Parathyroid adenoma (tissue), 2 donors: ENCODE data around the gene STT3B.

ENCODE experiments used
- H2AFZ ChIP-seq: fragments of 300-600 bp; sonication (generic); one replicate; pipeline ENCODE4 v1.7.0; 2017; ENCODE audit warnings: antibody characterized with exemption, mild to moderate bottlenecking
- H3K27ac ChIP-seq: fragments of 300-600 bp; sonication (generic); one replicate; pipeline ENCODE4 v1.7.0; 2017
- H3K27me3 ChIP-seq: fragments of 300-600 bp; sonication (generic); one replicate; pipeline ENCODE4 v1.7.0; 2017; ENCODE audit warnings: low read length; ENCODE audit not compliant: control insufficient read depth, insufficient read depth
- H3K36me3 ChIP-seq: fragments of 300-600 bp; sonication (generic); one replicate; pipeline ENCODE4 v1.7.0; 2017; ENCODE audit warnings: low read length; ENCODE audit not compliant: control insufficient read depth, insufficient read depth
- H3K4me1 ChIP-seq: fragments of 300-600 bp; sonication (generic); one replicate; pipeline ENCODE4 v1.7.0; 2017; ENCODE audit warnings: control low read depth
- H3K4me2 ChIP-seq: fragments of 300-600 bp; sonication (generic); one replicate; pipeline ENCODE4 v1.7.0; 2017; ENCODE audit warnings: low read length
- H3K4me3 ChIP-seq: fragments of 300-600 bp; sonication (generic); one replicate; pipeline ENCODE4 v1.7.0; 2017; ENCODE audit warnings: low read depth, low read length
- H3K79me2 ChIP-seq: fragments of 300-600 bp; sonication (generic); one replicate; pipeline ENCODE4 v1.7.0; 2017; ENCODE audit warnings: control low read depth
- H3K9ac ChIP-seq: fragments of 300-600 bp; sonication (generic); one replicate; pipeline ENCODE4 v1.7.0; 2017; ENCODE audit warnings: mild to moderate bottlenecking
- H3K9me3 ChIP-seq: fragments of 300-600 bp; sonication (generic); one replicate; pipeline ENCODE4 v1.7.0; 2017; ENCODE audit warnings: low read length; ENCODE audit not compliant: control insufficient read depth
- TF ChIP-seq, protein P1 (sequence below): fragments of 300-600 bp; sonication (generic); IDR thresholded peaks from one replicate; pipeline ENCODE4 v1.7.0; 2017; ENCODE audit warnings: antibody characterized with exemption, mild to moderate bottlenecking
- donor health status: primary hyperparathyroidism.

Gene STT3B

DNA sequence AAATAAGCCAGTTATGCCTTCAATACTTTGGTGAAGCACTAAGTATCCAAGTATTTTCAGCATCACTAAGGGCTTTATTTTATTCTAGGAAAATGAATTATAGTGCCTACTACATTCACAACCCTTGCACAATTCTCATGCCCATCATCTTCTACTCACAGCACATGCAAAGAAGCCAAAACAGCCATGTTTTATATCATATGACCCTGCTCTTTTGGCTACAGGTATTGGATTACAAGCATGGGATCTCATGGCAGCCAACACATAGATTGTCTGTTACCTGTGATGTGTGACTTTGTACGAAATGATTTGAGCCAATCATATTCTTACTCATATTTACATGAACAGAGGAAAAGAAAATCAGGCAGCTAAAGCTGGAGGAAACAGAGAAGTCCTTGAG, 38.6 kb downstream of the STT3B start:
- TF ChIP-seq, protein P1, sequence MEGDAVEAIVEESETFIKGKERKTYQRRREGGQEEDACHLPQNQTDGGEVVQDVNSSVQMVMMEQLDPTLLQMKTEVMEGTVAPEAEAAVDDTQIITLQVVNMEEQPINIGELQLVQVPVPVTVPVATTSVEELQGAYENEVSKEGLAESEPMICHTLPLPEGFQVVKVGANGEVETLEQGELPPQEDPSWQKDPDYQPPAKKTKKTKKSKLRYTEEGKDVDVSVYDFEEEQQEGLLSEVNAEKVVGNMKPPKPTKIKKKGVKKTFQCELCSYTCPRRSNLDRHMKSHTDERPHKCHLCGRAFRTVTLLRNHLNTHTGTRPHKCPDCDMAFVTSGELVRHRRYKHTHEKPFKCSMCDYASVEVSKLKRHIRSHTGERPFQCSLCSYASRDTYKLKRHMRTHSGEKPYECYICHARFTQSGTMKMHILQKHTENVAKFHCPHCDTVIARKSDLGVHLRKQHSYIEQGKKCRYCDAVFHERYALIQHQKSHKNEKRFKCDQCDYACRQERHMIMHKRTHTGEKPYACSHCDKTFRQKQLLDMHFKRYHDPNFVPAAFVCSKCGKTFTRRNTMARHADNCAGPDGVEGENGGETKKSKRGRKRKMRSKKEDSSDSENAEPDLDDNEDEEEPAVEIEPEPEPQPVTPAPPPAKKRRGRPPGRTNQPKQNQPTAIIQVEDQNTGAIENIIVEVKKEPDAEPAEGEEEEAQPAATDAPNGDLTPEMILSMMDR = no peak

DNA sequence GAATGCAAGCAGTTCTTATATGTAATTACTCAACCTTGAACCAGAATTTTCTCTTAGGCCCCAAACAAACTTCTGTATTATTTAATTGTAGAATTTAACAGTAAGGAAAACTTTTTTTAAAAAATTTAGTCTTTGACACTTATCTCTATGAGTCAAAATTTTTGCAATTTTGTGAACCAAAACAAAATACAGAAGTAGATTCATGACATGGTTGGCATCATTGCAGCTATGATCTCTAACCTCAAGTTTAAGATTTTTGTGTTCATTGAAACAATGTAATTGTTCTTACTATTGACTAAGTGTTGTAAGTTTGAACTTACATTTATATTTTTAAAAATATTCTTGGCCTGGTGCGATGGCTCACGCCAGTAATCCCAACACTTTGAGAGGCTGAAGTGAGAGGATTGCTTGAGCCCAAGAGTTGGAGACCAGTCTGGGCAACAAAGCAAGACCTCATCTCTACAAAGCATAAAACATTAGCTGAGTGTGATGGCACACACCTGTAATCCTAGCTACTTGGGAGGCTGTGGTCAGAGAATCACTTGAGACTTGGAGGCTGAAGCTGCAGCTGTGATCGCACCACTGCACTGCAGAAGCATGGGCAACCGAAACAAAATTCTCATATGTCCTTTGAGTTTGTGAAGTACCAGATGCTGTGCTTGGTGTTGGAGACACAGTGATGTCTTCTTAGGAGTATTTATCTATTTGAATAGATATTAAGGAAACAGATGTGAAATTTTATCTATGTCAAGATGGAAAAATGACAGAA, 39.7 kb downstream of the STT3B start:
- peaks cover 30% of the 10 kb centered on the region for H3K79me2 ChIP-seq
- H3K9me3 ChIP-seq = no peaks in the 10 kb centered on the region
- H3K27ac ChIP-seq = no peak overlapping the region
- H3K4me1 ChIP-seq = peaks cover 12% of the 10 kb centered on the region
- H3K4me2 ChIP-seq = no peak overlapping the region
- H3K36me3 ChIP-seq = no peaks in the 10 kb centered on the region
- H3K9ac ChIP-seq = no peak overlapping the region
- no peak overlapping the region for H3K4me3 ChIP-seq
- H3K27me3 ChIP-seq = no peaks in the 10 kb centered on the region
- TF ChIP-seq, protein P1 = no peak
- H2AFZ ChIP-seq = no peak overlapping the region

More for the DNA sequence above, 38.6 kb downstream of the STT3B start:
- Histone ChIP-seq H3K4me1 (peaks cover 18% of the 10 kb centered on the region), H3K9me3 (no peaks in the 10 kb centered on the region), H3K9ac (no peak overlapping the region), H3K79me2 (peaks cover 37% of the 10 kb centered on the region), H3K4me3 (no peak overlapping the region), H3K27me3 (no peaks in the 10 kb centered on the region), H3K27ac (no peak overlapping the region), H2AFZ (no peak overlapping the region), H3K4me2 (no peak overlapping the region), H3K36me3 (no peaks in the 10 kb centered on the region)

DNA sequence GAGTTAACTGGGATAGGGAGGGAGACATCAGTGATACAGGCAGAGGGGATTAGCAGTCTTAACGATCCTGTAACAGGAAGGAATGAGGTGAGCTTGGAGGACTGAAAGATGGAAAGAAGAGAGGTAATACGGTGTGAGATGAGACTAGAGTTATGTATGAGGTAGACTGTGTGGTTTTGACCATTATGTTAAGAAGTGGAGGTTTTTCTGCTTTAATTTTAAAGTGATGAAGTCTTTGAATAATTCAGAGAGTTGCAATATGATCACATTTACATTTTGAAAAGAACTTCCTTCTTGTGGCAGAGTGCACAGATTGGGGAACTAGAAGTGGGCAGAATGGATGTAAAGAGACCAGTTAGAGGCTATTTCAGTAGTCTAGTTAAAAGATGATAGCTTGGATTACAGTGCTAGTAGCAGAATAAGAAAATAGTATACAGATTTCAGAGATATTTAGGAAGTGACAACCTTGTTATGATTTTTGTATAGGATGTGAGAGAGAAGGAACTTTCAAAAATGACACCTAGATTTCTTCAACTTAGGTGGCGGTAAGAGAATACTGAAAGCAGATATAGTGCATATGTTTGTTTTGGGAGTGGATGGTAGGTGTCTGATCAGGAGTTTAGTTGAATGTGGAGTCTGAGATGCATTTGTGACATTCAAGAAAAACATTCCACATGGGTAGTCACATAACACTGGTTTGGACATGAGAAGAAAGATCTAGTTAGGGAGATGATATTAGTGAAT, 40.5 kb downstream of the STT3B start:
- Histone ChIP-seq H3K4me3 (no peak overlapping the region), H3K4me1 (peaks cover 8% of the 10 kb centered on the region), H3K9me3 (no peaks in the 10 kb centered on the region), H3K4me2 (no peak overlapping the region), H3K36me3 (no peaks in the 10 kb centered on the region), H3K9ac (no peak overlapping the region), H3K79me2 (peaks cover 24% of the 10 kb centered on the region), H2AFZ (no peak overlapping the region), H3K27ac (no peak overlapping the region), H3K27me3 (no peaks in the 10 kb centered on the region)
- TF ChIP-seq, protein P1 = no peak

DNA sequence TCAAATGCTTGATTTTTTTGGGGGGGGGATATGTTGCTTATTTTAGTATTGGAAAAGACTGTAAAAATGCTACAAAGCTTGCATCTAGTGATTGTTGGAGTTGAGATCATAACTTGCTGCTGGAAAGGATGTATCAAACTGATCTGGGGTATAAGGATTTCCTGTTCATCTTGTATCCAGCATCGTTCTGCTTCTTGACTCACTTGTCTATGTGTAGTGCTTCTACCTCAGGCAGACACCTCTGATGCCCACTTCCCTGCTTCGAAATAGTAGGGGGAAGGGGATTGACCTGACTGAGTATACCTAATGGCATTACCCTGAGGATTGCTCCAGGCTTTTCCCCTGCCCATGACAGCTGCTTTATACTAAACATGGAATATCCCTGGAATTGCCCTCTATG, 42.7 kb downstream of the STT3B start:
- Histone ChIP-seq H3K9ac (no peak overlapping the region), H3K9me3 (no peaks in the 10 kb centered on the region), H3K36me3 (no peaks in the 10 kb centered on the region), H3K27me3 (no peaks in the 10 kb centered on the region), H2AFZ (no peak overlapping the region), H3K4me1 (peaks cover 4% of the 10 kb centered on the region), H3K4me3 (no peak overlapping the region), H3K79me2 (peaks cover 13% of the 10 kb centered on the region), H3K27ac (no peak overlapping the region), H3K4me2 (no peak overlapping the region)
- TF ChIP-seq, protein P1 = no peak
